Measurements from ENCODE around the gene NCK2. TPM values are rescaled to one million over a fixed set of nuclear protein-coding genes. Genes with fewer than 3 reads are reported as not detected.
A peak's percentile ranks its signal among the peaks of the same experiment; 100 is the strongest.

Gene NCK2
- total RNA-seq, 1 experiment from 2014 or later: 75.4 TPM

DNA sequence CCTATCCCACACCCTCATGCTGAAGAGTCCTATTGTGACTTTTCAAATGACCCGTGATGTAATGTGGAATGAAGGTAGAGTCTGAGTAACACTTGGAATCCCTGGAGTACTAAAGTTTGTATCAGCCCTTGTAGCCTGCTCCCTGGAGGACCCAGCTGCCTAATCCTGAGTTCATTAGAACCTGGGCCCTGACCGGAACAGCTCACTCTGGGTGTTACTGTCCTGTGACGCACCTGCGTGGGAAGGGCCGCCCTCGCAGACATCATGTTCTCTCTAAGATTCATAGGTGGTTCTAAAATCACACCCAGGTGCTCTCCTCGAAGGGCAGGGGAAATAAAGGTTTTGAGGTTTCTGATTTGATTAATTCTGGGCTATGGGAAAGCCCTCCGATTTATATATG lies 62.3 kb downstream of the NCK2 start:
- ChIA-PET CTCF (no interaction called here), POLR2A (no interaction called here)
- no peak overlapping the region for H3K4me3 Mint-ChIP-seq
- H3K36me3 Mint-ChIP-seq: no peaks in the 10 kb centered on the region; the same call in 1 of the 2 replicates
- no peak for ATAC-seq
- no peaks in the 10 kb centered on the region for H3K27me3 Mint-ChIP-seq (ENCODE audit: low read depth)
- H3K9me3 Mint-ChIP-seq: peaks cover 3% of the 10 kb centered on the region; the same call in 1 of the 2 replicates
- H3K27ac Mint-ChIP-seq: no peak overlapping the region
- H3K4me1 Mint-ChIP-seq: peaks cover 76% of the 10 kb centered on the region
- TF ChIP-seq, protein P1, sequence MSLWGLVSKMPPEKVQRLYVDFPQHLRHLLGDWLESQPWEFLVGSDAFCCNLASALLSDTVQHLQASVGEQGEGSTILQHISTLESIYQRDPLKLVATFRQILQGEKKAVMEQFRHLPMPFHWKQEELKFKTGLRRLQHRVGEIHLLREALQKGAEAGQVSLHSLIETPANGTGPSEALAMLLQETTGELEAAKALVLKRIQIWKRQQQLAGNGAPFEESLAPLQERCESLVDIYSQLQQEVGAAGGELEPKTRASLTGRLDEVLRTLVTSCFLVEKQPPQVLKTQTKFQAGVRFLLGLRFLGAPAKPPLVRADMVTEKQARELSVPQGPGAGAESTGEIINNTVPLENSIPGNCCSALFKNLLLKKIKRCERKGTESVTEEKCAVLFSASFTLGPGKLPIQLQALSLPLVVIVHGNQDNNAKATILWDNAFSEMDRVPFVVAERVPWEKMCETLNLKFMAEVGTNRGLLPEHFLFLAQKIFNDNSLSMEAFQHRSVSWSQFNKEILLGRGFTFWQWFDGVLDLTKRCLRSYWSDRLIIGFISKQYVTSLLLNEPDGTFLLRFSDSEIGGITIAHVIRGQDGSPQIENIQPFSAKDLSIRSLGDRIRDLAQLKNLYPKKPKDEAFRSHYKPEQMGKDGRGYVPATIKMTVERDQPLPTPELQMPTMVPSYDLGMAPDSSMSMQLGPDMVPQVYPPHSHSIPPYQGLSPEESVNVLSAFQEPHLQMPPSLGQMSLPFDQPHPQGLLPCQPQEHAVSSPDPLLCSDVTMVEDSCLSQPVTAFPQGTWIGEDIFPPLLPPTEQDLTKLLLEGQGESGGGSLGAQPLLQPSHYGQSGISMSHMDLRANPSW (CRISPR knock-in tag; conservative IDR thresholded peaks at IDR 0.05; ENCODE audit: low read depth): no peak
- TF ChIP-seq PREB (CRISPR knock-in tag; IDR thresholded peaks at IDR 0.05; ENCODE audit: borderline replicate concordance) (no peak), ZNF416 (CRISPR knock-in tag; IDR thresholded peaks at IDR 0.05) (no peak), TCF7 (CRISPR knock-in tag; IDR thresholded peaks at IDR 0.05; ENCODE audit: low read depth) (no peak), ZNF317 (CRISPR knock-in tag; IDR thresholded peaks at IDR 0.05; ENCODE audit: borderline replicate concordance, low read depth) (no peak), GRHL2 (CRISPR knock-in tag; IDR thresholded peaks at IDR 0.05; ENCODE audit: insufficient replicate concordance, severe bottlenecking) (no peak), NFATC4 (CRISPR knock-in tag; IDR thresholded peaks at IDR 0.05) (no peak)
- DNase-seq (ENCODE audit: low spot score): no peak

DNA sequence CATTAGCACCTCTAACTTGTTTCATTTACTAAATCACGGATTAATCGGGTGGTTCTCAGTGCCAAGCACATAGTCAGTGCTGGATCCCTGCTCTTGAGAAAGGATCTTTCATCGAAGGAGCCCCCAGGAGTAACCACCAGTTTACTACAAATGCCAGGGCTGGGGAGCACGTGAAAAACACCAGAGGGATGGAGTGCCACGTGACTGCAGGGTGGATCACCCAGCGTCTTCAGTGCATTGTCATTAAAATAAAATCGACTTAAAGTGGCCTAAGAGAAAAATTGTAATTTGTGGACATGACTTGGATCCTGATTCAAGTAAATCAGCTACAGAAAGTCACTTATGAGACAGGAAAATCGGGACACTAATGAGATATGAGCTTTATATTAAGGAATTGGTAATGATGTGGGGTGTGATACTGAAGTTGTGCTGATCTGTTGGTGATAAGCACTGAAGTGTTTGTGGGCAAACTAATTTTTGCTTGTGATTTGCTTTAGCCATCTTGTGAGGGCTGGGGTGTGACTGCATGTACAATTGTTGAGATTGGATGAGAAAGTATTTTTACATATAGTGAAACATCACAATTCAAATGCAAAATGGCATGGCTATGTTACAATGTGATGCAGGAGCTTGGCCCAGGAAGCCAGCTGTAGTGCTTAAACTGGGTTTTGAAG lies 63.8 kb downstream of the NCK2 start:
- Mint-ChIP-seq H3K27ac (peak overlapping the region; percentile 82; the same call in 1 of the 2 replicates), H3K9me3 (peaks cover 3% of the 10 kb centered on the region; the same call in 1 of the 2 replicates), H3K4me3 (no peak overlapping the region), H3K27me3 (ENCODE audit: low read depth) (no peaks in the 10 kb centered on the region), H3K36me3 (no peaks in the 10 kb centered on the region), H3K4me1 (peaks cover 68% of the 10 kb centered on the region)
- POLR2A ChIA-PET: no interaction called here
- TF ChIP-seq, protein P2, sequence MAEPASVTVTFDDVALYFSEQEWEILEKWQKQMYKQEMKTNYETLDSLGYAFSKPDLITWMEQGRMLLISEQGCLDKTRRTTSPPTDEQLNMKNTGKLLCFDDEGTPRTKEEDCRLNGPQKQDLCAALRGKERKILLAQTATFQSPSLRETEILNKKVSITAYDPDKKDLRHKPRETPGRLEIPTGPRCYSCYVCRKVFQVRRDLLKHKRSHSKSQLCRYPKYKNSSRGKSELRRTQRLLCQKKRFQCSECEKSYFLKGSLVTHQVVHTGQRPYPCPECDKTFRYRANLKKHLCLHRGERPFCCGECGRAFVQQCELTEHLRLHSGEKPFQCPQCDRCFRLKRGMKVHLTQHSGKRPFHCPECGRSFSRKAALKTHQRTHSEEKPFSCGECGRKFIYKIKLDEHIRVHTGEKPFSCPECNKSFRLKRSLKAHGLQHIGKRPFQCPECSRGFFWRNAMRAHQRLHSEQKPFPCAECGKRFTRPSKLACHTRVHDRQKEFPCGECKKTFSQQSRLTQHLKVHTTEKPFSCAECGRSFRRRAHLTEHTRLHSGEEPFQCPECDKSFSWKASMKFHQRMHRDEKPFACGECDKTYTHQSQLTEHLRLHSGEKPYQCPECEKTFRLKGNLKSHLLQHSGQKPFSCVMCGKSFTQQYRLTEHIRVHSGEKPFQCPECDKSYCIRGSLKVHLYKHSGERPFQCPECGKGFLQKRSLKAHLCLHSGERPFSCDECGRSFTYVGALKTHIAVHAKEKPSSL (CRISPR knock-in tag; conservative IDR thresholded peaks at IDR 0.05): no peak
- TF ChIP-seq USF2 (CRISPR knock-in tag; IDR thresholded peaks at IDR 0.05) (peak; percentile 69), MLX (CRISPR knock-in tag; IDR thresholded peaks at IDR 0.05) (no peak), USF1 (CRISPR knock-in tag; IDR thresholded peaks at IDR 0.05) (peak; percentile 64), CBFB (CRISPR knock-in tag; IDR thresholded peaks at IDR 0.05; ENCODE audit: low read depth) (no peak), CREB1 (CRISPR knock-in tag; IDR thresholded peaks at IDR 0.05) (no peak), NFYB (CRISPR knock-in tag; conservative IDR thresholded peaks at IDR 0.05; ENCODE audit: low read depth) (no peak), SP1 (CRISPR knock-in tag; conservative IDR thresholded peaks at IDR 0.05) (no peak), JUN (CRISPR knock-in tag; IDR thresholded peaks at IDR 0.05) (no peak)
- no peak for DNase-seq (ENCODE audit: low spot score)
- no peak for ATAC-seq
- CTCF ChIA-PET: interaction anchor here (0.6 to 1.3 kb wide), 3 partner anchors 40 to 83 kb away, joined by 3 to 7 read pairs (median 4); no protein-coding TSS in a partner anchor

All from WTC11 (cell line).